PFSK-1 (cell line): ENCODE data around the gene NAV2.

Experiments used
- POLR2AphosphoS5 ChIP-seq: IDR thresholded peaks from 2 replicates; pipeline ENCODE4 v1.6.1; 2012; ENCODE audit warnings: low read depth, mild to moderate bottlenecking, control low read depth, low read length, moderate library complexity
- SIN3A ChIP-seq: IDR thresholded peaks from 2 replicates; pipeline ENCODE4 v1.6.1; 2012; ENCODE audit warnings: mild to moderate bottlenecking, low read length, moderate library complexity, borderline replicate concordance; ENCODE audit not compliant: insufficient read depth
- TAF1 ChIP-seq: IDR thresholded peaks from 2 replicates; pipeline ENCODE4 v1.6.1; 2012; ENCODE audit warnings: low read length, control low read depth, borderline replicate concordance; ENCODE audit not compliant: insufficient read depth
- TF ChIP-seq, protein P1 (sequence below), 2 experiments: IDR thresholded peaks; 2 replicates each; pipeline versions ENCODE4 v1.6.1 to v1.8.0; 2011 to 2012; ENCODE audit warnings: low read depth in 2 of 2, low read length in 2 of 2, control low read depth in 1 of 2, inconsistent platforms in 1 of 2, mild to moderate bottlenecking in 1 of 2, moderate library complexity in 1 of 2; ENCODE audit not compliant: insufficient read depth in 1 of 2

DNA sequence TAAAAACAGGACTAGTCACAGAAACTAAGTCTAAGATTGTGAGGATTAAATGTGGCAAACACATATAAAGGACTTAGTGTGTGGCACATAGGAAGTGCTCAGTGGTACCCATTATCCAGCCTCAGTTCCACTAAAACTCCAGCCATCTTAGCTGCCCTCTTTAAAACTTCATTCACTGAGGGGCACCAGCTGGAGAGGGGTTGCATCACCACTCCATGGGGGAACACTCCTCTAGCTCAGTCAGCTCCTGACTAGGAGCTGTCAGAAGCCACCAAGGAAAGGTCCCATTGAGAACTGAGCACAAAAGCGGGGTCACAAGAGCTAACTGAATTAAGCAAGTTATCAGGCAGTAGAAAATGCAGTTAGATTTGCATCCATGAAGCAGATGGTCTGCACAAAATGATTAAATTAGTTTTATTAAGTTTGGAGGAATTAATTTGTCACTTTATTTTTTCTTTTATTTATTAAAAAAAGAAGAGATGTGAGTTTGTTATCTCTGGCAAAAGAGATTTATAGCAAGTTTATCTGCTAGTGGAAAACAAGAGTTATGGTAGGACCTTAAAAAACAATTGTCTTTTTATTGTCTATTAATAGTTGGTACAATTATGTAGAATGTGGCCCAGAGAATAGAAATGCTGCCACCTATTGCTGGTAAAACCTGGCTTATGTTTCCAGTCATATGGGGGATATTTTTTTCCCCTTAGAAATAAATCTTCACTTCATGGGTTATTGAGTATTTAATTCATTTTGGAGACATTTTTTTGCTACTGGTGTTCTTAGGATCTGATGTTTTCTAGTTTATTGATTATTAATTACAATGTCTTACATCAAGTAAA is 95.7 kb downstream of the NAV2 start:
- TF ChIP-seq, protein P1, sequence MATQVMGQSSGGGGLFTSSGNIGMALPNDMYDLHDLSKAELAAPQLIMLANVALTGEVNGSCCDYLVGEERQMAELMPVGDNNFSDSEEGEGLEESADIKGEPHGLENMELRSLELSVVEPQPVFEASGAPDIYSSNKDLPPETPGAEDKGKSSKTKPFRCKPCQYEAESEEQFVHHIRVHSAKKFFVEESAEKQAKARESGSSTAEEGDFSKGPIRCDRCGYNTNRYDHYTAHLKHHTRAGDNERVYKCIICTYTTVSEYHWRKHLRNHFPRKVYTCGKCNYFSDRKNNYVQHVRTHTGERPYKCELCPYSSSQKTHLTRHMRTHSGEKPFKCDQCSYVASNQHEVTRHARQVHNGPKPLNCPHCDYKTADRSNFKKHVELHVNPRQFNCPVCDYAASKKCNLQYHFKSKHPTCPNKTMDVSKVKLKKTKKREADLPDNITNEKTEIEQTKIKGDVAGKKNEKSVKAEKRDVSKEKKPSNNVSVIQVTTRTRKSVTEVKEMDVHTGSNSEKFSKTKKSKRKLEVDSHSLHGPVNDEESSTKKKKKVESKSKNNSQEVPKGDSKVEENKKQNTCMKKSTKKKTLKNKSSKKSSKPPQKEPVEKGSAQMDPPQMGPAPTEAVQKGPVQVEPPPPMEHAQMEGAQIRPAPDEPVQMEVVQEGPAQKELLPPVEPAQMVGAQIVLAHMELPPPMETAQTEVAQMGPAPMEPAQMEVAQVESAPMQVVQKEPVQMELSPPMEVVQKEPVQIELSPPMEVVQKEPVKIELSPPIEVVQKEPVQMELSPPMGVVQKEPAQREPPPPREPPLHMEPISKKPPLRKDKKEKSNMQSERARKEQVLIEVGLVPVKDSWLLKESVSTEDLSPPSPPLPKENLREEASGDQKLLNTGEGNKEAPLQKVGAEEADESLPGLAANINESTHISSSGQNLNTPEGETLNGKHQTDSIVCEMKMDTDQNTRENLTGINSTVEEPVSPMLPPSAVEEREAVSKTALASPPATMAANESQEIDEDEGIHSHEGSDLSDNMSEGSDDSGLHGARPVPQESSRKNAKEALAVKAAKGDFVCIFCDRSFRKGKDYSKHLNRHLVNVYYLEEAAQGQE (IDR thresholded peaks at IDR 0.05; ENCODE audit: insufficient read depth in 1 of 2, low read depth in 2 of 2, low read length in 2 of 2), result no peak
- TF ChIP-seq SIN3A, result no peak
- no peak for TF ChIP-seq TAF1
- no peak for TF ChIP-seq POLR2AphosphoS5
